HepG2 (cell line): ENCODE results near the gene TMEM165. TPM values are rescaled to one million over a fixed set of nuclear protein-coding genes. Genes with fewer than 3 reads are reported as not detected.

Experiments
- ATAC-seq: fragments of 200-7000 bp; cut with Tn5 transposase; 3 replicates; pipeline ENCODE4 v1.9.1; 2020; ENCODE audit warnings: mild to moderate bottlenecking, moderate library complexity
- Bru-seq: library from RNA; stranded (reverse); fragments of 400-500 nt; gene quantifications from one replicate; lab custom pipeline; 2021; lab: Mats Ljungman, UMichigan
- BruChase-seq, 2 experiments: library from RNA; stranded (reverse); fragments of 400-500 nt; gene quantifications; one replicate each; lab custom pipeline; 2021; lab: Mats Ljungman, UMichigan
- BruUV-seq: library from RNA; stranded (reverse); fragments of 400-500 nt; replicated peaks from 2 replicates; lab custom pipeline; 2021; lab: Mats Ljungman, UMichigan
- CTCF ChIA-PET: fragments of 300-600 bp; formaldehyde crosslinking; extraction: SDS; loops from one replicate; lab custom pipeline; 2021; ENCODE audit warnings: low total read pairs, inconsistent platforms, low intra/inter-chr PET ratio; lab: Yijun Ruan, JAX
- POLR2A ChIA-PET: fragments of 350-600 bp; sonication (Branson Sonifier 250); formaldehyde crosslinking; loops from one replicate; lab custom pipeline; 2020; ENCODE audit warnings: antibody characterized with exemption, inconsistent platforms; lab: Yijun Ruan, JAX
- DNase-seq: peaks from one replicate; pipeline ENCODE4 v3.0.0-alpha.2; 2015; ENCODE audit warnings: low spot score
- FAIRE-seq: peaks from 3 replicates; lab custom pipeline; 2011; peaks lifted over from hg19 to GRCh38; lab: Jason Lieb, UNC
- H2AFZ ChIP-seq: one replicate; pipeline ENCODE4 v1.6.1; 2011; ENCODE audit warnings: low read length, inconsistent platforms
- H3K27ac ChIP-seq: fragments of 300-600 bp; 3 replicates; pipeline ENCODE4 v1.8.0; 2011; ENCODE audit warnings: mixed run types, mild to moderate bottlenecking, mixed read lengths, low read length, inconsistent platforms; ENCODE audit not compliant: insufficient read depth; ENCODE audit errors: extremely low read length
- H3K27me3 ChIP-seq, 2 experiments: fragments of 200-600 bp in 1 of 2; 2 replicates in 1 of 2; 3 replicates in 1 of 2; pipeline versions ENCODE4 v1.6.0 to v1.8.0; 2011; ENCODE audit warnings: low read length in 2 of 2, mild to moderate bottlenecking in 2 of 2, moderate library complexity in 2 of 2, inconsistent platforms in 1 of 2; ENCODE audit not compliant: insufficient read depth in 2 of 2, control insufficient read depth in 1 of 2
- H3K36me3 ChIP-seq, 2 experiments: fragments of 200-600 bp in 1 of 2; replicated peaks in 1 of 2; 2 replicates in 1 of 2; 3 replicates in 1 of 2; pipeline versions ENCODE4 v1.5.1 to v1.8.0; 2011; ENCODE audit warnings: low read length in 2 of 2, inconsistent platforms in 1 of 2; ENCODE audit not compliant: insufficient read depth in 2 of 2, control insufficient read depth in 1 of 2
- H3K4me1 ChIP-seq: 2 replicates; pipeline ENCODE4 v1.5.1; 2012; ENCODE audit warnings: low read length, inconsistent platforms; ENCODE audit not compliant: insufficient read depth
- H3K4me2 ChIP-seq: 2 replicates; pipeline ENCODE4 v1.6.0; 2011; ENCODE audit warnings: low read depth, low read length, inconsistent platforms
- H3K4me3 ChIP-seq, 3 experiments: fragments of 200-600 bp in 1 of 3; sonication (generic), shearing (Covaris generic) in 1 of 3; replicated peaks in 1 of 3; 2 replicates each; pipeline ENCODE4 v1.5.1; 2011 to 2016; ENCODE audit warnings: low read length in 3 of 3, inconsistent platforms in 2 of 3, low read depth in 2 of 3, mild to moderate bottlenecking in 2 of 3, control low read depth in 1 of 3, mixed read lengths in 1 of 3; ENCODE audit not compliant: insufficient read depth in 1 of 3
- H3K79me2 ChIP-seq: one replicate; pipeline ENCODE4 v1.6.1; 2011; ENCODE audit warnings: low read length, inconsistent platforms; ENCODE audit not compliant: insufficient read depth
- H3K9ac ChIP-seq: 2 replicates; pipeline ENCODE4 v1.6.0; 2011; ENCODE audit warnings: mild to moderate bottlenecking, low read depth, low read length, inconsistent platforms; ENCODE audit not compliant: insufficient read depth
- H3K9me3 ChIP-seq: 2 replicates; pipeline ENCODE4 v1.5.1; 2012; ENCODE audit warnings: mild to moderate bottlenecking, low read length
- H4K20me1 ChIP-seq: 2 replicates; pipeline ENCODE4 v1.6.0; 2011; ENCODE audit warnings: inconsistent platforms, mild to moderate bottlenecking, low read length, moderate library complexity; ENCODE audit not compliant: insufficient read depth
- ATAD3A ChIP-seq: sonication (generic); formaldehyde crosslinking; IDR thresholded peaks from 2 replicates; pipeline ENCODE4 v1.4.0; 2020; ENCODE audit warnings: missing genetic modification reagents
- CEBPB ChIP-seq: IDR thresholded peaks from 2 replicates; pipeline ENCODE4 v1.6.1; 2011; ENCODE audit warnings: low read depth, low read length, improper control_type of control experiment, borderline replicate concordance
- HDAC1 ChIP-seq: sonication (generic); formaldehyde crosslinking; IDR thresholded peaks from 2 replicates; pipeline ENCODE4 v1.5.1; 2020; ENCODE audit warnings: mild to moderate bottlenecking, missing genetic modification reagents
- KDM5A ChIP-seq: fragments of 200-600 bp; sonication (generic); IDR thresholded peaks from 2 replicates; pipeline ENCODE4 v1.7.0; 2018; ENCODE audit warnings: antibody characterized with exemption, mild to moderate bottlenecking, low read length, borderline replicate concordance
- NFE2 ChIP-seq: sonication (generic); formaldehyde crosslinking; IDR thresholded peaks from 2 replicates; pipeline ENCODE4 v1.4.0; 2020; ENCODE audit warnings: missing genetic modification reagents
- NFIB ChIP-seq: sonication (generic); formaldehyde crosslinking; IDR thresholded peaks from 2 replicates; pipeline ENCODE4 v1.9.0; 2021; ENCODE audit warnings: missing genetic modification reagents, mild to moderate bottlenecking, borderline replicate concordance
- PHB2 ChIP-seq: fragments of 450-650 bp; IDR thresholded peaks from 2 replicates; pipeline ENCODE4 v1.6.1; 2018; ENCODE audit not compliant: partially characterized antibody
- USF2 ChIP-seq, 2 experiments: sonication (generic) in 1 of 2; formaldehyde crosslinking in 1 of 2; IDR thresholded peaks; 2 replicates each; pipeline versions ENCODE4 v1.5.1 to v1.6.1; 2011 to 2020; ENCODE audit warnings: borderline replicate concordance in 1 of 2, low read depth in 1 of 2, low read length in 1 of 2, mild to moderate bottlenecking in 1 of 2, missing genetic modification reagents in 1 of 2, moderate library complexity in 1 of 2
- ZNF17 ChIP-seq: sonication (generic); formaldehyde crosslinking; IDR thresholded peaks from 2 replicates; pipeline ENCODE4 v1.5.0; 2020; ENCODE audit warnings: mild to moderate bottlenecking, missing genetic modification reagents
- ZNF619 ChIP-seq: sonication (generic); formaldehyde crosslinking; IDR thresholded peaks from 2 replicates; pipeline ENCODE4 v1.4.0; 2020; ENCODE audit warnings: mild to moderate bottlenecking, missing genetic modification reagents
- ZNF883 ChIP-seq: sonication (generic); formaldehyde crosslinking; IDR thresholded peaks from 2 replicates; pipeline ENCODE4 v1.5.1; 2020; ENCODE audit warnings: mild to moderate bottlenecking, missing genetic modification reagents; ENCODE audit errors: not compliant biosample characterization
- WGBS: methylation state at CpG from one replicate; pipeline ENCODE4 v1.1.6; 2017; ENCODE audit warnings: low lambda C conversion rate; 5-methylcytosine and 5-hydroxymethylcytosine counted together
- in situ Hi-C: cut with HindIII; loops from 2 replicates; pipeline ENCODE4 v1.10.0; 2017; ENCODE audit warnings: low pct_unique_long_range_greater_than_20kb; ENCODE audit not compliant: extremely low pct_ligation_motif_present
- intact Hi-C: fragments of 100-400 bp; cut with micrococcal nuclease; formaldehyde crosslinking; loops from one replicate; pipeline ENCODE4 v1.10.0; 2022; ENCODE audit not compliant: unreplicated experiment
- long read RNA-seq, 2 experiments: library from RNA in 1 of 2; library from polyadenylated mRNA in 1 of 2; stranded (forward) in 1 of 2; unstranded in 1 of 2; transcript quantifications; one replicate each; pipeline ENCODE4 v2.0.0, GENCODE V29; 2019 to 2022
- polyA minus RNA-seq, 3 experiments: library from RNA; depleted of rRNA, polyadenylated mRNA; stranded (reverse); fragments of >200 nt; gene quantifications; 2 replicates each; pipeline ENCODE4 v1.2.3, GENCODE V29; 2011; ENCODE audit warnings: low replicate concordance in 1 of 3
- polyA plus RNA-seq, 8 experiments: library from polyadenylated mRNA; depleted of rRNA in 3 of 8; stranded (reverse) in 7 of 8; unstranded in 1 of 8; fragments of >200 nt; fragmentation: Illumina TruSeq in 4 of 8; extraction: Trizol in 4 of 8; gene quantifications; 2 replicates each; pipeline versions ENCODE4 v1.2.1 to v1.2.3, GENCODE V29; 2011 to 2016; ENCODE audit warnings: low read depth in 4 of 8, missing spikeins in 1 of 8, mixed read lengths in 1 of 8; ENCODE audit not compliant: insufficient read depth in 1 of 8
- total RNA-seq, 5 experiments: library from RNA; depleted of rRNA; stranded (reverse); fragments of >200 nt; fragmentation: Illumina TruSeq; extraction: Trizol; gene quantifications; 2 replicates each; pipeline ENCODE4 v1.2.3, GENCODE V29; 2016; ENCODE audit warnings: low read depth in 1 of 5

The TMEM165 gene, protein sequence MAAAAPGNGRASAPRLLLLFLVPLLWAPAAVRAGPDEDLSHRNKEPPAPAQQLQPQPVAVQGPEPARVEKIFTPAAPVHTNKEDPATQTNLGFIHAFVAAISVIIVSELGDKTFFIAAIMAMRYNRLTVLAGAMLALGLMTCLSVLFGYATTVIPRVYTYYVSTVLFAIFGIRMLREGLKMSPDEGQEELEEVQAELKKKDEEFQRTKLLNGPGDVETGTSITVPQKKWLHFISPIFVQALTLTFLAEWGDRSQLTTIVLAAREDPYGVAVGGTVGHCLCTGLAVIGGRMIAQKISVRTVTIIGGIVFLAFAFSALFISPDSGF
- 32.0 and 54.6 TPM in 2 replicates for total RNA-seq (2016; rRNA removed; fragmentation: Illumina TruSeq; extraction: Trizol)
- 49.0 and 49.6 TPM in 2 replicates for total RNA-seq (2016; cell fraction: cytosol; rRNA removed; fragmentation: Illumina TruSeq; extraction: Trizol; ENCODE audit: low read depth)
- total RNA-seq (2016; cell fraction: insoluble cytoplasmic fraction; rRNA removed; fragmentation: Illumina TruSeq; extraction: Trizol) = 31.3 and 54.4 TPM in 2 replicates
- 41.0 and 41.4 TPM in 2 replicates for total RNA-seq (2016; cell fraction: membrane; rRNA removed; fragmentation: Illumina TruSeq; extraction: Trizol)
- total RNA-seq (2016; cell fraction: nucleus; rRNA removed; fragmentation: Illumina TruSeq; extraction: Trizol) = 69.6 and 76.4 TPM in 2 replicates
- polyA plus RNA-seq (2011; rRNA removed) = 82.0 and 103 TPM in 2 replicates
- polyA plus RNA-seq (2011; cell fraction: cytosol; rRNA removed) = 36.3 and 40.4 TPM in 2 replicates
- 57.5 and 61.2 TPM in 2 replicates for polyA plus RNA-seq (2011; cell fraction: nucleus; rRNA removed)
- polyA plus RNA-seq (2012) = 27.9 and 35.8 TPM in 2 replicates
- 17.4 and 21.2 TPM in 2 replicates for polyA plus RNA-seq (2016; cell fraction: cytosol; fragmentation: Illumina TruSeq; extraction: Trizol; ENCODE audit: low read depth)
- polyA plus RNA-seq (2016; cell fraction: insoluble cytoplasmic fraction; fragmentation: Illumina TruSeq; extraction: Trizol; ENCODE audit: low read depth) = 36.0 and 38.8 TPM in 2 replicates
- polyA plus RNA-seq (2016; cell fraction: membrane; fragmentation: Illumina TruSeq; extraction: Trizol; ENCODE audit: low read depth) = 27.2 and 31.4 TPM in 2 replicates
- 108 and 117 TPM in 2 replicates for polyA plus RNA-seq (2016; cell fraction: nucleus; fragmentation: Illumina TruSeq; extraction: Trizol; ENCODE audit: insufficient read depth, low read depth)
- polyA minus RNA-seq (2011; rRNA and poly(A)+ RNA removed; ENCODE audit: low replicate concordance) = 170 and 281 TPM in 2 replicates
- polyA minus RNA-seq (2011; cell fraction: cytosol; rRNA and poly(A)+ RNA removed) = 36.6 and 41.3 TPM in 2 replicates
- 125 and 131 TPM in 2 replicates for polyA minus RNA-seq (2011; cell fraction: nucleus; rRNA and poly(A)+ RNA removed)
- percentile 91 among the genes with signal in this experiment for Bru-seq, nascent RNA
- percentile 83 among the genes with signal in this experiment for BruChase-seq, experiment 1, labeled RNA remaining after a 6-hour chase
- percentile 91 among the genes with signal in this experiment for BruChase-seq, experiment 2, labeled RNA remaining after a 2-hour chase
- long read RNA-seq, experiment 1, transcript TMEM165-201 (6 exons, 1,928 nt) = major isoform, 72 of 95 reads
- long read RNA-seq, experiment 1, partial matches to known transcripts = 13 of 95 reads
- long read RNA-seq, experiment 1, other reads (novel, unspliced or antisense) = 9 of 95 reads
- long read RNA-seq, experiment 2, transcript TMEM165-201 (6 exons, 1,928 nt) = major isoform, 24 of 88 reads
- long read RNA-seq, experiment 2, partial matches to known transcripts = 50 of 88 reads
- long read RNA-seq, experiment 2, other reads (novel, unspliced or antisense) = 12 of 88 reads

DNA sequence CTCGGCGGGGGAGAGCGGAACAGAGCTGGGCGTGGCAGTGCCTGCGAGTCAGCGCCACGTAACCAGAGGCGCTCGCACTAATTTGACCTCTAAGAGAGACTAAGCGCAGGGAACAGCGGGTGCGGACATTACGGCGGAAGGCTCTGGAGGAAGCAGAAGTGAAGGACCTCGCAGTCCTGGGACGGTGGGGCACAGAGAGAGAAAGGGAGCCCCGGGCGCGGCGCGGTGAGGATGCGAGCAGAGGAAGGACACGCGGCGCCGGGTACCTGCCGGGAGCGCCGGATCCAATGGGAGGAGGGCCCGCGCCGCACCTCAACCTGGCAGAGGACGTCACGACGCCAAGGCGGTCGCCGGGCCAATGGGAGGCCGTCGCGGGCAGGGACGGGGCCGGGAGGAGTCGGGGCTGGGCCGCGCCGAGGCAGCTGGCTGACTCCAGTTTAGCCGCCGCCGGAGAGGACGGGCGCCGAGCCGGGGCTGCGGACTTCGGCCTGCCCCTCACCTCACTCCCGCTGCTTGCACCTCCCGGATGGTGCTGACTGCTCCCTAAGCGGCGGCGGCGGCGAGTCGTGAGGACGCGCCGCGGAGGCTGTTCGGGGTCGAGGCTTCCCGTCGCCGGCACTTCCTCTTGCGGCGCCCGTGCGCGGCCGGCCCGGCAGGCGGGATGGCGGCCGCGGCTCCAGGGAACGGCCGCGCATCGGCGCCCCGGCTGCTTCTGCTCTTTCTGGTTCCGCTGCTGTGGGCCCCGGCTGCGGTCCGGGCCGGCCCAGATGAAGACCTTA lies at the start of gene TMEM165:
Gene TMEM165 (plus strand): TSS at position 429 of the 779 bp plus-strand sequence. CDS start 233 bp downstream, at position 662.
- Histone ChIP-seq H3K9me3 (no peaks in the 10 kb centered on the region), H4K20me1 (peaks cover 20% of the 10 kb centered on the region), H3K36me3 (peaks cover 0 to 6% of the 10 kb centered on the region in 2 experiments; a peak in 1 of 5 replicates), H3K4me2 (peak within 1 kb of the TSS; percentile 77), H3K4me3 (peak within 1 kb of the TSS; percentile 84 to 98 (median 91)), H3K27me3 (no peaks in the 10 kb centered on the region; a peak in 1 of 5 replicates), H3K9ac (peak within 1 kb of the TSS; percentile 84), H3K4me1 (peaks cover 52% of the 10 kb centered on the region), H3K27ac (peak within 1 kb of the TSS; percentile 80), H3K79me2 (peaks cover 38% of the 10 kb centered on the region), H2AFZ (peak within 1 kb of the TSS; percentile 83)
- ATAC-seq (peak; percentile 98), DNase-seq (peak; percentile 77), FAIRE-seq (no peak)
- WGBS = 2% methylated on average over 19 of the region's 95 CpGs
- POLR2A ChIA-PET = interaction anchor here (0.6 to 2.8 kb wide), 7 partner anchors 9 to 458 kb away, joined by 4 to 21 read pairs (median 8); partner anchors contain the start of genes CLOCK and SRD5A3
- intact Hi-C loops = loop anchor here (2.0 to 5.0 kb wide), 2 partner anchors 37 to 49 kb away; partner anchors contain the start of gene SRD5A3
- in situ Hi-C loops = loop anchor here (25.0 kb wide), 1 partner anchor 467 kb away; the partner anchor contains the start of gene EXOC1
- BruUV-seq = no TSS peak
- CTCF ChIA-PET = no interaction called here
- TF ChIP-seq ZNF17 (no peak), PHB2 (no peak), CEBPB (no peak), USF2 (IDR thresholded peaks at IDR 0.05; ENCODE audit: low read depth, low read length) (no peak), USF2 (CRISPR knock-in tag; IDR thresholded peaks at IDR 0.05; ENCODE audit: borderline replicate concordance) (no peak), NFIB (CRISPR knock-in tag) (no peak), KDM5A (peak; percentile 53; the same call in 1 of the 2 replicates), ZNF619 (CRISPR knock-in tag) (0 out of 2 replicates have a peak, but pooled peaks have one; percentile 45), HDAC1 (CRISPR knock-in tag) (peak; percentile 53), ZNF883 (CRISPR knock-in tag) (peak; percentile 71), NFE2 (CRISPR knock-in tag) (no peak), ATAD3A (CRISPR knock-in tag) (no peak)
